ENCODE results near the gene AICDA. TPM values are rescaled to one million over a fixed set of nuclear protein-coding genes. Genes with fewer than 3 reads are reported as not detected.

Gene AICDA
- total and polyA plus RNA-seq, 10 of the 15 experiments (the other 5 are each of a cell fraction or from before 2014, with no cell fraction given) = 9.4 to 24.9 (median 16.6) TPM

DNA sequence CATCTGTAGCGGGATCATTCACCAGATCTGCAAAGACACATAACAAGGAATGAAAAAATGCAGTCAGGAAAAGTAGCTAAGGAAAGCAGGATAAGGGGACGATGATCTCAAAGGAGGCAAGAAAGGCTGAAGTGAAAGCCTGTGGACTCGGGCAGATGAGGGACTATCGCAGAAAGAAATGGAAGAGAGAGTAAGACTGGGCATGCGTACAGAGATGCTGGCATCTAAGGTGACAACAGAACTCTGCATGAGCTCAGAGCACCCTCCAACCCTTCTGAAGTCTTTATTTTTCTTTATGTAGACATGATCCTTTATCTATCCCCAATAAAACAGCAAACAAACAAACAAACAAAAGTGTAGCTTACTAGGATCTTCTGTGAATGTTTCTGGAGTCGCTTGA, 42.8 kb upstream of the AICDA start (continued):
- TF ChIP-seq, protein P1, sequence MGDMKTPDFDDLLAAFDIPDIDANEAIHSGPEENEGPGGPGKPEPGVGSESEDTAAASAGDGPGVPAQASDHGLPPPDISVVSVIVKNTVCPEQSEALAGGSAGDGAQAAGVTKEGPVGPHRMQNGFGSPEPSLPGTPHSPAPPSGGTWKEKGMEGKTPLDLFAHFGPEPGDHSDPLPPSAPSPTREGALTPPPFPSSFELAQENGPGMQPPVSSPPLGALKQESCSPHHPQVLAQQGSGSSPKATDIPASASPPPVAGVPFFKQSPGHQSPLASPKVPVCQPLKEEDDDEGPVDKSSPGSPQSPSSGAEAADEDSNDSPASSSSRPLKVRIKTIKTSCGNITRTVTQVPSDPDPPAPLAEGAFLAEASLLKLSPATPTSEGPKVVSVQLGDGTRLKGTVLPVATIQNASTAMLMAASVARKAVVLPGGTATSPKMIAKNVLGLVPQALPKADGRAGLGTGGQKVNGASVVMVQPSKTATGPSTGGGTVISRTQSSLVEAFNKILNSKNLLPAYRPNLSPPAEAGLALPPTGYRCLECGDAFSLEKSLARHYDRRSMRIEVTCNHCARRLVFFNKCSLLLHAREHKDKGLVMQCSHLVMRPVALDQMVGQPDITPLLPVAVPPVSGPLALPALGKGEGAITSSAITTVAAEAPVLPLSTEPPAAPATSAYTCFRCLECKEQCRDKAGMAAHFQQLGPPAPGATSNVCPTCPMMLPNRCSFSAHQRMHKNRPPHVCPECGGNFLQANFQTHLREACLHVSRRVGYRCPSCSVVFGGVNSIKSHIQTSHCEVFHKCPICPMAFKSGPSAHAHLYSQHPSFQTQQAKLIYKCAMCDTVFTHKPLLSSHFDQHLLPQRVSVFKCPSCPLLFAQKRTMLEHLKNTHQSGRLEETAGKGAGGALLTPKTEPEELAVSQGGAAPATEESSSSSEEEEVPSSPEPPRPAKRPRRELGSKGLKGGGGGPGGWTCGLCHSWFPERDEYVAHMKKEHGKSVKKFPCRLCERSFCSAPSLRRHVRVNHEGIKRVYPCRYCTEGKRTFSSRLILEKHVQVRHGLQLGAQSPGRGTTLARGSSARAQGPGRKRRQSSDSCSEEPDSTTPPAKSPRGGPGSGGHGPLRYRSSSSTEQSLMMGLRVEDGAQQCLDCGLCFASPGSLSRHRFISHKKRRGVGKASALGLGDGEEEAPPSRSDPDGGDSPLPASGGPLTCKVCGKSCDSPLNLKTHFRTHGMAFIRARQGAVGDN (IDR thresholded peaks at IDR 0.05) = no peak
- no peak for TF ChIP-seq POU2F2 (IDR thresholded peaks at IDR 0.05; ENCODE audit: borderline replicate concordance, low read depth, low read length)
- TF ChIP-seq, protein P2, sequence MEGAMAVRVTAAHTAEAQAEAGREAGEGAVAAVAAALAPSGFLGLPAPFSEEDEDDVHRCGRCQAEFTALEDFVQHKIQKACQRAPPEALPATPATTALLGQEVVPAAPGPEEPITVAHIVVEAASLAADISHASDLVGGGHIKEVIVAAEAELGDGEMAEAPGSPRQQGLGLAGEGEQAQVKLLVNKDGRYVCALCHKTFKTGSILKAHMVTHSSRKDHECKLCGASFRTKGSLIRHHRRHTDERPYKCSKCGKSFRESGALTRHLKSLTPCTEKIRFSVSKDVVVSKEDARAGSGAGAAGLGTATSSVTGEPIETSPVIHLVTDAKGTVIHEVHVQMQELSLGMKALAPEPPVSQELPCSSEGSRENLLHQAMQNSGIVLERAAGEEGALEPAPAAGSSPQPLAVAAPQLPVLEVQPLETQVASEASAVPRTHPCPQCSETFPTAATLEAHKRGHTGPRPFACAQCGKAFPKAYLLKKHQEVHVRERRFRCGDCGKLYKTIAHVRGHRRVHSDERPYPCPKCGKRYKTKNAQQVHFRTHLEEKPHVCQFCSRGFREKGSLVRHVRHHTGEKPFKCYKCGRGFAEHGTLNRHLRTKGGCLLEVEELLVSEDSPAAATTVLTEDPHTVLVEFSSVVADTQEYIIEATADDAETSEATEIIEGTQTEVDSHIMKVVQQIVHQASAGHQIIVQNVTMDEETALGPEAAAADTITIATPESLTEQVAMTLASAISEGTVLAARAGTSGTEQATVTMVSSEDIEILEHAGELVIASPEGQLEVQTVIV (IDR thresholded peaks at IDR 0.05; ENCODE audit: borderline replicate concordance, partially characterized antibody) = no peak
- no peak for TF ChIP-seq JUNB (IDR thresholded peaks at IDR 0.05)
- no peak for TF ChIP-seq CREM (IDR thresholded peaks at IDR 0.05; ENCODE audit: low read depth)
- no peak for TF ChIP-seq ZNF24 (IDR thresholded peaks at IDR 0.05)

Data from GM12878 (cell line).